ENCODE measurements around the gene SLX4IP.
"Not testable (repeated sequence)": the region's sequence is repeated elsewhere in the genome, so short reads cannot be mapped to it uniquely, and the experiment has no call there.

Gene SLX4IP

GRCh38 chr20:10434832-10435812 is at the start of gene SLX4IP:
TSS of gene SLX4IP (plus strand) at chr20:10435305. CDS start at chr20:10458205, 22,900 bp downstream.
- H3K9ac ChIP-seq (ENCODE audit: low read depth, low read length) = peak within 1 kb of the TSS; percentile 95
- no peaks in the 10 kb centered on the region for H3K36me3 ChIP-seq (ENCODE audit: insufficient read depth, low read depth, low read length)
- H3K4me1 ChIP-seq (ENCODE audit: insufficient read depth, low read length) = 0 out of 2 replicates have a peak, but pooled peaks cover 3% of the 10 kb centered on the region
- H3K27ac ChIP-seq (ENCODE audit: low read length) = peak within 1 kb of the TSS; percentile 93
- H3K27me3 ChIP-seq (ENCODE audit: insufficient read depth, low read length) = no peaks in the 10 kb centered on the region
- no peaks in the 10 kb centered on the region for H3K9me3 ChIP-seq (ENCODE audit: insufficient read depth, low read depth, low read length)
- H3K4me3 ChIP-seq (ENCODE audit: low read length) = peak within 1 kb of the TSS; percentile 95

GRCh38 chr20:10385850-10386544 is 49.1 kb upstream of the SLX4IP start:
- Histone ChIP-seq H3K27me3 (ENCODE audit: insufficient read depth, low read length) (no peaks in the 10 kb centered on the region), H3K36me3 (ENCODE audit: insufficient read depth, low read depth, low read length) (no peaks in the 10 kb centered on the region), H3K9me3 (ENCODE audit: insufficient read depth, low read depth, low read length) (no peaks in the 10 kb centered on the region), H3K27ac (ENCODE audit: low read length) (no peak overlapping the region), H3K4me3 (ENCODE audit: low read length) (no peak overlapping the region), H3K9ac (ENCODE audit: low read depth, low read length) (no peak overlapping the region), H3K4me1 (ENCODE audit: insufficient read depth, low read length) (peaks cover 9% of the 10 kb centered on the region; the same call in 1 of the 2 replicates)

- Histone ChIP-seq H3K27ac (ENCODE audit: low read length) (no peak overlapping the region), H3K36me3 (ENCODE audit: insufficient read depth, low read depth, low read length) (no peaks in the 10 kb centered on the region)
Observed at GRCh38 chr20:10387686-10388085, 47.4 kb upstream of the SLX4IP start.

GRCh38 chr20:10388597-10388996 is 46.5 kb upstream of the SLX4IP start:
- Histone ChIP-seq H3K4me3 (ENCODE audit: low read length) (no peak overlapping the region), H3K27ac (ENCODE audit: low read length) (no peak overlapping the region), H3K4me1 (ENCODE audit: insufficient read depth, low read length) (peaks cover 9% of the 10 kb centered on the region; the same call in 1 of the 2 replicates), H3K9me3 (ENCODE audit: insufficient read depth, low read depth, low read length) (no peaks in the 10 kb centered on the region), H3K36me3 (ENCODE audit: insufficient read depth, low read depth, low read length) (no peaks in the 10 kb centered on the region), H3K27me3 (ENCODE audit: insufficient read depth, low read length) (no peaks in the 10 kb centered on the region), H3K9ac (ENCODE audit: low read depth, low read length) (no peak overlapping the region)

More at GRCh38 chr20:10387686-10388085, 47.4 kb upstream of the SLX4IP start:
- Histone ChIP-seq H3K9me3 (ENCODE audit: insufficient read depth, low read depth, low read length) (no peaks in the 10 kb centered on the region), H3K9ac (ENCODE audit: low read depth, low read length) (no peak overlapping the region), H3K4me3 (ENCODE audit: low read length) (no peak overlapping the region), H3K27me3 (ENCODE audit: insufficient read depth, low read length) (no peaks in the 10 kb centered on the region), H3K4me1 (ENCODE audit: insufficient read depth, low read length) (peaks cover 9% of the 10 kb centered on the region; the same call in 1 of the 2 replicates)

GRCh38 chr20:10390709-10391108 is 44.4 kb upstream of the SLX4IP start:
- no peak overlapping the region for H3K27ac ChIP-seq (ENCODE audit: low read length)
- H3K4me1 ChIP-seq (ENCODE audit: insufficient read depth, low read length) = peaks cover 9% of the 10 kb centered on the region; the same call in 1 of the 2 replicates
- no peaks in the 10 kb centered on the region for H3K9me3 ChIP-seq (ENCODE audit: insufficient read depth, low read depth, low read length)
- no peak overlapping the region for H3K4me3 ChIP-seq (ENCODE audit: low read length)
- no peak overlapping the region for H3K9ac ChIP-seq (ENCODE audit: low read depth, low read length)
- no peaks in the 10 kb centered on the region for H3K36me3 ChIP-seq (ENCODE audit: insufficient read depth, low read depth, low read length)
- H3K27me3 ChIP-seq (ENCODE audit: insufficient read depth, low read length) = no peaks in the 10 kb centered on the region

GRCh38 chr20:10394752-10395151 is 40.4 kb upstream of the SLX4IP start:
- H3K9ac ChIP-seq (ENCODE audit: low read depth, low read length); H3K36me3 ChIP-seq (ENCODE audit: insufficient read depth, low read depth, low read length); H3K27me3 ChIP-seq (ENCODE audit: insufficient read depth, low read length); H3K4me1 ChIP-seq (ENCODE audit: insufficient read depth, low read length); H3K4me3 ChIP-seq (ENCODE audit: low read length); H3K9me3 ChIP-seq (ENCODE audit: insufficient read depth, low read depth, low read length); H3K27ac ChIP-seq (ENCODE audit: low read length): not testable (repeated sequence)

GRCh38 chr20:10398834-10399369 is 36.2 kb upstream of the SLX4IP start:
- Histone ChIP-seq H3K36me3 (ENCODE audit: insufficient read depth, low read depth, low read length) (no peaks in the 10 kb centered on the region), H3K9me3 (ENCODE audit: insufficient read depth, low read depth, low read length) (no peaks in the 10 kb centered on the region), H3K27me3 (ENCODE audit: insufficient read depth, low read length) (no peaks in the 10 kb centered on the region), H3K9ac (ENCODE audit: low read depth, low read length) (no peak overlapping the region), H3K4me3 (ENCODE audit: low read length) (no peak overlapping the region), H3K27ac (ENCODE audit: low read length) (no peak overlapping the region), H3K4me1 (ENCODE audit: insufficient read depth, low read length) (no peaks in the 10 kb centered on the region)

GRCh38 chr20:10402938-10403608 is 32.0 kb upstream of the SLX4IP start:
- H3K4me3 ChIP-seq (ENCODE audit: low read length) = no peak overlapping the region

GRCh38 chr20:10404023-10404628 is 31.0 kb upstream of the SLX4IP start:
- Histone ChIP-seq H3K36me3 (ENCODE audit: insufficient read depth, low read depth, low read length) (peaks cover 24% of the 10 kb centered on the region), H3K27me3 (ENCODE audit: insufficient read depth, low read length) (no peaks in the 10 kb centered on the region), H3K9ac (ENCODE audit: low read depth, low read length) (no peak overlapping the region), H3K4me3 (ENCODE audit: low read length) (no peak overlapping the region), H3K27ac (ENCODE audit: low read length) (no peak overlapping the region), H3K4me1 (ENCODE audit: insufficient read depth, low read length) (no peaks in the 10 kb centered on the region), H3K9me3 (ENCODE audit: insufficient read depth, low read depth, low read length) (no peaks in the 10 kb centered on the region)

More at GRCh38 chr20:10402938-10403608, 32.0 kb upstream of the SLX4IP start:
- H3K4me1 ChIP-seq (ENCODE audit: insufficient read depth, low read length) = no peaks in the 10 kb centered on the region
- no peaks in the 10 kb centered on the region for H3K9me3 ChIP-seq (ENCODE audit: insufficient read depth, low read depth, low read length)
- peaks cover 24% of the 10 kb centered on the region for H3K36me3 ChIP-seq (ENCODE audit: insufficient read depth, low read depth, low read length)
- no peak overlapping the region for H3K27ac ChIP-seq (ENCODE audit: low read length)
- no peak overlapping the region for H3K9ac ChIP-seq (ENCODE audit: low read depth, low read length)
- H3K27me3 ChIP-seq (ENCODE audit: insufficient read depth, low read length) = no peaks in the 10 kb centered on the region

GRCh38 chr20:10404959-10405530 is 30.1 kb upstream of the SLX4IP start:
- Histone ChIP-seq H3K9ac (ENCODE audit: low read depth, low read length) (no peak overlapping the region), H3K4me1 (ENCODE audit: insufficient read depth, low read length) (no peaks in the 10 kb centered on the region), H3K36me3 (ENCODE audit: insufficient read depth, low read depth, low read length) (peaks cover 24% of the 10 kb centered on the region), H3K27ac (ENCODE audit: low read length) (no peak overlapping the region), H3K27me3 (ENCODE audit: insufficient read depth, low read length) (no peaks in the 10 kb centered on the region), H3K9me3 (ENCODE audit: insufficient read depth, low read depth, low read length) (no peaks in the 10 kb centered on the region), H3K4me3 (ENCODE audit: low read length) (no peak overlapping the region)

Data from iPS-20b (cell line).